Gastrocnemius medialis (tissue), 4 donors: Measurements from ENCODE around the gene SIRPB1.
"Not testable (repeated sequence)": the region's sequence is repeated elsewhere in the genome, so short reads cannot be mapped to it uniquely, and the experiment has no call there.

Experiments
- POLR2A ChIP-seq, 2 donors: fragments of 450-650 bp; IDR thresholded peaks; one replicate each; pipeline ENCODE4 v1.6.1; 2017; ENCODE audit warnings: antibody characterized with exemption in 2 of 2, mild to moderate bottlenecking in 2 of 2, moderate library complexity in 2 of 2
- TF ChIP-seq, protein P1 (sequence below), 5 experiments: fragments of 450-650 bp in 3 of 5; fragments of 200-600 bp in 2 of 5; sonication (generic) in 2 of 5; IDR thresholded peaks in 4 of 5; conservative IDR thresholded peaks in 1 of 5; 1 replicate in 4 of 5; 2 replicates in 1 of 5; pipeline ENCODE4 v1.5.1; 2016 to 2019; ENCODE audit warnings: antibody characterized with exemption in 5 of 5, mild to moderate bottlenecking in 3 of 5, moderate library complexity in 3 of 5

DNA sequence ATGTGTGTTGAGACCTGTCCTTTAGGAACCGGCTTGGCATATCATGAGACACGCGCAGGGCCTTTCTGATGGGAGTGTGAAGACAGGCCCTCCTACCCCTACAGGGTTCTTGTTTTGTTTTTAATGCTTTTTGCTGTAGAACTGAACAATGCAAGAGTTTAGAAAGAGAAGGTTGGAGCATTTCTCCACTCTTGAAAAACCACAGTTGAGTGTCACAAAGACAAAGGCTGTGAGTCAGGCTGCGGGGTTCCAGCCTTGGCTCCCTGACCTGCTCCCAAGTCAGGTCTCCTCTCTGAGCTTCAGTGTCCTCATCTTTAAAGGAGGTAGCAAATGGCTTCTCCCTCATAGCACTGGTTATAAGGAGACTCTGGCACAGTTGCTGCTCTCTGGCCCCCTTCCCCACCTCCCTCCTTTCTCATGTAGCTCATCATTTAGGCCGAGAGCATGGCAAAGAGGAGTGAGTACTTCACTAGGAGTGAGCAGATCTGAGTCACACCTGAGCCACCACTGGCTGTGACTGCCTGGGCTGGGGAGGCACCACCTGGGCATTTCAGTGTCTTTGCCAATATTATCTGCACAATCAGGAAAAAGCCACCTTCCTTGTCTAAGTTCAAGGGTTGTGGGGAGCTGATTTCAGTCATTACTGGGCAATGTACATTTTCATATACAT is 11.0 kb downstream of the SIRPB1 start:
- TF ChIP-seq, protein P1, sequence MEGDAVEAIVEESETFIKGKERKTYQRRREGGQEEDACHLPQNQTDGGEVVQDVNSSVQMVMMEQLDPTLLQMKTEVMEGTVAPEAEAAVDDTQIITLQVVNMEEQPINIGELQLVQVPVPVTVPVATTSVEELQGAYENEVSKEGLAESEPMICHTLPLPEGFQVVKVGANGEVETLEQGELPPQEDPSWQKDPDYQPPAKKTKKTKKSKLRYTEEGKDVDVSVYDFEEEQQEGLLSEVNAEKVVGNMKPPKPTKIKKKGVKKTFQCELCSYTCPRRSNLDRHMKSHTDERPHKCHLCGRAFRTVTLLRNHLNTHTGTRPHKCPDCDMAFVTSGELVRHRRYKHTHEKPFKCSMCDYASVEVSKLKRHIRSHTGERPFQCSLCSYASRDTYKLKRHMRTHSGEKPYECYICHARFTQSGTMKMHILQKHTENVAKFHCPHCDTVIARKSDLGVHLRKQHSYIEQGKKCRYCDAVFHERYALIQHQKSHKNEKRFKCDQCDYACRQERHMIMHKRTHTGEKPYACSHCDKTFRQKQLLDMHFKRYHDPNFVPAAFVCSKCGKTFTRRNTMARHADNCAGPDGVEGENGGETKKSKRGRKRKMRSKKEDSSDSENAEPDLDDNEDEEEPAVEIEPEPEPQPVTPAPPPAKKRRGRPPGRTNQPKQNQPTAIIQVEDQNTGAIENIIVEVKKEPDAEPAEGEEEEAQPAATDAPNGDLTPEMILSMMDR (IDR thresholded peaks at IDR 0.05 in 4 of 5, conservative IDR thresholded peaks at IDR 0.05 in 1 of 5): not testable (repeated sequence)
- TF ChIP-seq POLR2A (IDR thresholded peaks at IDR 0.05): not testable (repeated sequence)
